ENCODE results near the gene HLX. TPM values are rescaled to one million over a fixed set of nuclear protein-coding genes. Genes with fewer than 3 reads are reported as not detected.

Gene HLX
- total RNA-seq, 1 donor from 2014 or later = 0.63 TPM

- DNase-seq (ENCODE audit: low read depth) = no peak
- TF ChIP-seq, protein P1, sequence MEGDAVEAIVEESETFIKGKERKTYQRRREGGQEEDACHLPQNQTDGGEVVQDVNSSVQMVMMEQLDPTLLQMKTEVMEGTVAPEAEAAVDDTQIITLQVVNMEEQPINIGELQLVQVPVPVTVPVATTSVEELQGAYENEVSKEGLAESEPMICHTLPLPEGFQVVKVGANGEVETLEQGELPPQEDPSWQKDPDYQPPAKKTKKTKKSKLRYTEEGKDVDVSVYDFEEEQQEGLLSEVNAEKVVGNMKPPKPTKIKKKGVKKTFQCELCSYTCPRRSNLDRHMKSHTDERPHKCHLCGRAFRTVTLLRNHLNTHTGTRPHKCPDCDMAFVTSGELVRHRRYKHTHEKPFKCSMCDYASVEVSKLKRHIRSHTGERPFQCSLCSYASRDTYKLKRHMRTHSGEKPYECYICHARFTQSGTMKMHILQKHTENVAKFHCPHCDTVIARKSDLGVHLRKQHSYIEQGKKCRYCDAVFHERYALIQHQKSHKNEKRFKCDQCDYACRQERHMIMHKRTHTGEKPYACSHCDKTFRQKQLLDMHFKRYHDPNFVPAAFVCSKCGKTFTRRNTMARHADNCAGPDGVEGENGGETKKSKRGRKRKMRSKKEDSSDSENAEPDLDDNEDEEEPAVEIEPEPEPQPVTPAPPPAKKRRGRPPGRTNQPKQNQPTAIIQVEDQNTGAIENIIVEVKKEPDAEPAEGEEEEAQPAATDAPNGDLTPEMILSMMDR (conservative IDR thresholded peaks at IDR 0.05; ENCODE audit: low read depth, low read length) = no peak
- H3K4me3 ChIP-seq (ENCODE audit: low read depth, low read length) = no peak overlapping the region
Measured at GRCh38 chr1:220922951-220923350, 43.7 kb downstream of the HLX start.

DNA sequence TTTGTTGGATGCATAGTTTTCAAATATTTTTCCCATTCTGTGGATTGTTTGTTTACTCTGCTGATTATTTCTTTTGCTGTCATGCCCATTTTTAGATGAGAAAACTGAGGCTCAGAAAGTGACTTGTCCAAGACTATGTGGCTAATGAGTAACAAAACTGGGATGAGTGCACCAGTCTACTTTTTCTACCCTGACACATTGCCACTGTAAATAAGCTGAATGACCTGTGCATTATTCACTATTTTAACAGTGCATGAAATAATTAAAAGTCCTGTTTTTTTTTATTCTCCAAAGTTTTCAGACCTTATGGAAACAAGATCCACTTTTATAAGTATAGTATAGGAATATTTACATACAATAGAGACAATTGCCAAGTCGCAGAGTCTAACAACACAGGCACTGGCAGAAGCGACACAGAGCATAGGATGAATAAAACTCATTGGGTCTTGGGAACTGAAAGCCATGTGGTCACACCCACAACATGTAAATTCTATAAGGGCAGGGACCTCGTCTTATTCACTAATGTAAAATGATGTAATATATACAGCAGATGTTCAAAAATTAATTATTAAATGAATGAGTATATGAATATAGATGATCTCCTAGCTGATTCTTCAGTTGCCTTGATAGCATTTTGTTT, 45.2 kb downstream of the HLX start:
- TF ChIP-seq, protein P1 (conservative IDR thresholded peaks at IDR 0.05; ENCODE audit: low read depth, low read length) = no peak
- H3K4me3 ChIP-seq (ENCODE audit: low read depth, low read length) = no peak overlapping the region
- no peak for DNase-seq (ENCODE audit: low read depth)

- DNase-seq (ENCODE audit: low read depth) = no peak
- no peak overlapping the region for H3K4me3 ChIP-seq (ENCODE audit: low read depth, low read length)
- TF ChIP-seq, protein P1 (conservative IDR thresholded peaks at IDR 0.05; ENCODE audit: low read depth, low read length) = no peak
Measured at GRCh38 chr1:220925707-220926106, 46.5 kb downstream of the HLX start.

DNA sequence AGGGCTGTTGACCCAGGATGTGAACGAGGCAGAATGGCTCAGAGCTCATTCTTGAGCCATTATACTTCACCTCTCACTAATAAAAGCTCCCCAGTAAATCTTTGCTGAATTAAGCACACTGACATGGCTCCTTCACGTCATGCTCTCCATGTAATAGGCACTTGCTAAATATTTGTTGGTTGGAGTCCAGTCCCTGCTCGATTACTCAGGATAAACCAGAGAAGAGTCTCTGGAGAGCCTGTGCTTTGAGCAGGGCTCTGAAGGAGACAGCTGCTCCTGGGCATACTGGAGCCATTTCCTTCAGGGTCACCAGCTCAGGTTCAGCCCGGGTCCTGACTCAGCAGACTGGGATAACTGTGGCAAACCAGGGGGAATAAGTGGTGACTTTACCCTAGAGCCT, 46.9 kb downstream of the HLX start:
- DNase-seq (ENCODE audit: low read depth) = no peak
- no peak overlapping the region for H3K4me3 ChIP-seq (ENCODE audit: low read depth, low read length)
- TF ChIP-seq, protein P1 (conservative IDR thresholded peaks at IDR 0.05; ENCODE audit: low read depth, low read length) = no peak

- TF ChIP-seq, protein P1 (conservative IDR thresholded peaks at IDR 0.05; ENCODE audit: low read depth, low read length) = no peak
- no peak for DNase-seq (ENCODE audit: low read depth)
- no peak overlapping the region for H3K4me3 ChIP-seq (ENCODE audit: low read depth, low read length)
Measured at GRCh38 chr1:220927442-220927841, 48.2 kb downstream of the HLX start.

GRCh38 chr1:220928320-220928719, 49.1 kb downstream of the HLX start:
- DNase-seq (ENCODE audit: low read depth) = no peak
- TF ChIP-seq, protein P1 (conservative IDR thresholded peaks at IDR 0.05; ENCODE audit: low read depth, low read length) = no peak
- H3K4me3 ChIP-seq (ENCODE audit: low read depth, low read length) = no peak overlapping the region

GRCh38 chr1:220928725-220929300, 49.6 kb downstream of the HLX start:
- no peak for DNase-seq (ENCODE audit: low read depth)
- TF ChIP-seq, protein P1 (conservative IDR thresholded peaks at IDR 0.05; ENCODE audit: low read depth, low read length) = no peak
- no peak overlapping the region for H3K4me3 ChIP-seq (ENCODE audit: low read depth, low read length)
